Right ventricle myocardium superior (tissue), 1 donor: ENCODE results near the gene TEAD2. TPM values are rescaled to one million over a fixed set of nuclear protein-coding genes. Genes with fewer than 3 reads are reported as not detected.
"Not testable (repeated sequence)": the region's sequence is repeated elsewhere in the genome, so short reads cannot be mapped to it uniquely, and the experiment has no call there.

Experiments used
- ATAC-seq: fragments of 200-7000 bp; cut with Tn5 transposase; one replicate; pipeline ENCODE4 v1.9.1; 2020; ENCODE audit warnings: mild to moderate bottlenecking; ENCODE audit not compliant: poor library complexity
- DNase-seq: peaks from one replicate; pipeline ENCODE4 v3.0.0-alpha.2; 2020
- intact Hi-C: fragments of 100-400 bp; cut with DNase I; formaldehyde crosslinking; loops from one replicate; pipeline ENCODE4 v1.11.2; 2022
- microRNA-seq: library from miRNA; unstranded; fragments of <30 nt; microRNA quantifications from one replicate; pipeline ENCODE4 v1.2.0, GENCODE V29; 2020
- total RNA-seq: library from RNA; stranded (reverse); fragmentation: NEBNext Ultra II Directional; extraction: Animal tissue kit (Norgen Biotek cat#: 25700); gene quantifications from one replicate; pipeline ENCODE4 v1.2.1, GENCODE V29; 2021
- donor health status: DM: no; HTN: yes; CAD: no; lungs with severe emphysema.

TEAD2 gene
- total RNA-seq, 1 donor from 2014 or later = 57.9 TPM

DNA sequence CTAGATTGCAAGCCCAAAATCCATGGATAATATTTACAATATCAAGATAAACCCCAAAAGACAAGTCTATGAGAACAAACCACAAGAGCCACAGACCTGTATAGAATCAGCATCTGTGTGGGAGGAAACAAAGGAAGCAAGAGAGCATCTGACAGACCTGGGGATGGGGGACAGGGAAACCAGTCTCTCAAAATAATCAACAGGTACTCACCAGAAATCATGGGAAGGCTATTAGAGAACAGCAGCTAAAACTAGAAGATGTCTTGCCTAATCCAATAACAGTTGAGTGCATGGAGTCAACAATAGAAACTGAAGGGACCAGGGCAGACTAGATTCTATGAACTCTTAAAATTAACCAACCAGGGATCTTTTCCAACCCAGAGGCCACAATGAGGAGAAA is 45.9 kb downstream of the TEAD2 start:
- DNase-seq (no peak), ATAC-seq (no peak)
- intact Hi-C loops = no loop called here

DNA sequence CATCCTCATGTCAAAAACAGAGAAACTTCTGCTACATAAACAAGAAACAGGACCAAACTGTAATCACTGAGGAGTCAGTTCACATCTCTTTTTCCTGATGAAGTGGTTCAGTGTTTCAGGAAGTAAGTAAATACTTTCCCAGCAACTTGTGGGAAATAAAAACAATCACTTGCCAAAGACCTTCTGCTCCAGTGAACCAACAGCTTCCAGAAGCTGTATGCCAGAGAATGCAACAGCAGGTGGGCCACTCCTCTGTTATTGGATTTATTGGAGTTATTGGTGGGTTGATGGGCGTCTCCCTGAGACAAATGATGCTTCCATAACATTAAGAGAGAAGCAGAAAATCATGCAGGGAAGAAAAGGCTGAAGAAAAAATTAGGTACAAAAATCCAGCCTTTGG is 47.1 kb downstream of the TEAD2 start:
- intact Hi-C loops = no loop called here
- DNase-seq = no peak

DNA sequence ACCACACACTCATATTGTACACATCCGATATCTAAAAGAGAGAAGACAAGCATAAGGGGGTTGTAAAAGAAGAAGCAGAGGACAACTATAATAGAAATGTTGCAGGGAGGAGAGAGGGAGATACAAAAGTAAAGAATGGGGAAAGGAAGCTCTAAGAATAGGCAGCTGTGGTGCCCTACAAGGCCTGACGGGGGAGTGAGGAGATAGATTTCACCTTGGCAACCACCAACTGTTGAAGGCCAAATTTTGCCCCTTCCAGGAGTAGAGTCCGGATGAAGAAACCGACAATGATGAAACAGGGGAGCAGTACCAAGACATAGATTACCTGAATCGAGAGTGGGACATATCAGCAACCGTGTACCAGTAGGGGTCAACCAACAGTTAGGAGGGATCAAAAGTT is 53.1 kb downstream of the TEAD2 start:
- DNase-seq (no peak), ATAC-seq (no peak)
- intact Hi-C loops = no loop called here

More for the DNA sequence above, 47.1 kb downstream of the TEAD2 start:
- no peak for ATAC-seq

DNA sequence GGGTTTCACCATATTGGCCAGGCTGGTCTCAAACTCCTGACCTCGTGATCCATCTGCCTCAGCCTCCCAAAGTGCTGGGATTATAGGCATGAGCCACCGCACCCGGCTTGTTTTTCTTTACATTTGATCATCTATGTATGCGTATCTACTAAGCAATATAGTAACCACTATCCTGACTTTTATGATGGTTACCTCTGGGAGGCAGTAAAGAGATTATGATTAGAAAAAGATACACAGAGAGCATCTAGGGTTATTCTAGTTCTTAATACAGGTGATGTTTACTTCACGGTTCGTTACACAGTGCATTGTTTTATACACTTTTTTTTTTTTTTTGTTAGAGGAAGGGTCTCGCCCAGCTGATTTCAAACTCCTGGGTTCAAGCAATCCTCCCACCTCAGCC is 55.5 kb downstream of the TEAD2 start:
- intact Hi-C loops, ATAC-seq, DNase-seq: not testable (repeated sequence)

DNA sequence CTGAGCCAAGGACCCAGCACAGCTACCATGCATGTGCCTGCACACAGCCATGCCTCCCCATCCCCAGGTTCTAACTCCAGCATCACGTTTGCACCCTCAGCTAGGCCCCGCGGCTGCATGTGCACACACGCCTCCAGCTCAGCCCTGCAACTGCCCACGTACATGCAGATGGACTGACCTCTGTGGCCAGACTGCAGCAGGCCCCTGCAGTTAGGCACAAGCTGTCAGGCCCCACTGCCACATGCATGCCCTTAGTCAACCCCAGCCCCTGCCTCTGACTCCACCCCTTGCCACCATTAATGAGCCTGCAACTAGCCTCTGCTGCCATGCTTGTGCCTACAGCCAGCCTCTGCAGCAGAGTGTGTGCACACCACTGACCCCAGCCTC is 60.4 kb downstream of the TEAD2 start:
- intact Hi-C loops = no loop called here
- DNase-seq (no peak), ATAC-seq (no peak)

DNA sequence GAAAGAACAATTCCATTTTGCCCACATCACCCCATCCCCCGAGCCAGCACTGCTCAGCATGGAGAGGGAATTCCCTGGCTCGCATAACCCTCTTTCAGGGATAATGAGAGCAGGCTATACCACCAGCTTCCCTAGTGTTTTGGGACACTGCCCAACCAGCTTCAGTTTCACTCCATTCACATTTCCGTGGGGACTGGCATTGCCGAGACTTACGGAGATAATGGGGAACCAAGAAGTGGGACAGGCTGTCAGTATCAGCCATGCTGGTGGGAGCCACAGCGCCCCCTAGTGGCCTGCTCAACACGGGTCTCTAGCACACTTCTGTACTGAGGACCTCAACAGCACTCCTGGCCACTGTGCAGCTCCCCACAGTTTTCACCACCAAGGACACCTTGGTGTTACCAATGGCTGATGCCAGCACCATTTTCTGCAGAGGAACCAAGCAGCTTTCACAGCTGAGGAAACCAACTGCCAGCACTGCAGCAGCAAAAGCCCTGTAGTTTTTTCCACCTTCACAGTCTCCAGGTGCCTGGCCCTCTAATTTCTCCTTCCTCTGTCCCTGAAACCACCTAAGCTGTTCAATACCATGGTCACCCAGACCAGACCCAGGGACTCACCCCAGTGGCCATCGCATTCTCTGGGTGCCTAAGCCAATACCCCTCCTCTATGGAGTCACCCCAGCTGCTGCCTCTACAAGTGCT is 60.9 kb downstream of the TEAD2 start:
- DNase-seq (peak; percentile 89), ATAC-seq (peak; percentile 89)
- intact Hi-C loops = no loop called here

DNA sequence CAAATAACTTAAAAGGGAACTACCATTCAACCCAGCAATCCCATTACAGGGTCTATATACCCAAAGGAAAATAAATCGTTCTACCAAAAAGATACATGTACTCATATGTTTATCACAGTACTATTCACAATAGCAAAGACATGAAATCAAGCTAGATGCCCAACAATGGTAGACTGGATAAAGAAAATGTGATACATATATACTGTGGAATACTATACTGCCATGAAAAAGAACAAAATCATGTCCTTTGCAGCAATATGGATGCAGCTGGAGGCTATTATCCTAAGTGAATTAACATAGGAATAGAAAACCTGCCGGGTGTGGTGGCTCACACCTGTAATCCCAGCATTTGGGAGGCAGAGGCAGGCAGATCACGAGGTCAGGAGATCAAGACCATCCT is 63.6 kb downstream of the TEAD2 start:
- ATAC-seq, intact Hi-C loops, DNase-seq: not testable (repeated sequence)

DNA sequence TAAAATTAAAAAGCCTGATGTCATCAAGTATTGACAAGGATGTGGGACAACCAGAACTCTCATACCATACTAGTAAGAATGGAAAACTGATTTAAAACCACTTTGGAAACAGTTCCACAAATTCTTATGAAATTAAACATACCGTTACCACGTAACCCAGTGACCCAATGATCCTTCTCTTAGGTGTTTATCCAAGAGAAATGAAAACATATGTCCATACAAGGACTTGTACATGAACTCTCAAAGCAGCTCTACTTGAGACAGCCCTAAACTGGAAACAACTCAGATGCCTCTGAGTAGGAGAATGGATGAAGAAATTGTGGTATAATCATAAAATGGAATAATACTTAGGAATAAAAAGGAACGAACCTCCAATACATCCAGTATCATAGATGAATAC is 64.8 kb downstream of the TEAD2 start:
- intact Hi-C loops = no loop called here
- ATAC-seq = no peak
- DNase-seq = no peak

DNA sequence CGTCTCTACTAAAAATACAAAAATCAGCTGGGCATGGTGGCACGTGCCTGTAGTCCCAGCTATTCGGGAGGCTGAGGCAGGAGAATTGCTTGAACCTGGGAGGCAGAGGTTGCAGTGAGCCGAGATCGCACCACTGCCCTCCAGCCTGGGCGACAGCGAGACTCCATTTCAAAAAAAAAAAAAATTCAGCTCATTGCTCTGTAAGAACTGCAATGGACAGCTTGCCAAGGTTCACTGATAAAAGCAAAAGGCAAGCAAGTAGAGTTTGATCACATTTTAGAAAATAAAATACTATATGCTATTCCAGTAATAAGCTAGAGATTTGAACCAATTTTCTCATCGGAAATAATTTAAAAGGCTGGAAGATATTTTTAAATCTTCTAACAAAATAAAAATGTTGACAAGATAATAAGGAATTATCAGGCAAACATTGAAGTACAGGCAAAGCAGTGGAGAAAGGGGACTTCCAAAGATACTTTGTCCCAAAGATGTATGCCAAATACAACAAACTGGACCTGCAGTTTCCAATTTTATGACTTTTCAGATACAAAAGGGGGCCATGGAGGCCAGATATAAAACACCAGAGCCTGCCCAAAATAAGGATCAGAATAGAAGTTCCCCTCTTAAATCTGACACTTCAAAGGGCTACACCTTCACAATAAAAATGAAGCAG is 66.9 kb downstream of the TEAD2 start:
- no peak for ATAC-seq
- intact Hi-C loops = no loop called here
- DNase-seq = no peak

DNA sequence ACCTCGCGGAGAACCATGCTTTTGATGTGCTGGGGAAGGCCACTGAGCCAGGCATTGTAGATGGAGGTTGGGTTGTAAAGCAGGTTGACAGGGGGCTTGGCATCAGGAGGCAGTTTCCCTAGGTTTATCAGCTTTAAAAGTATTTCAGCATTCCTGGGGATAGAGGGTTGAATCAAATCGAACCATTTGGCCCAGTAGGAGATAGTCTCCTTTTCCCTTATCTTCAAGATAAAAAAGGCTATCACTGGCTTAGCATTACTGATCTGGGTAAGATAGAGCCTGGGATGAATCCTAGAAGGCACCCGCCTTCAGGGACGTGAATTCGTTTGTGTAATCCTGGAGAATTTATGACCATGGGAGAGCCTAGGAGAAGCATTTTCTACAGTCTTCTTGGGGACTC is 67.8 kb downstream of the TEAD2 start:
- ATAC-seq (no peak), DNase-seq (no peak)
- intact Hi-C loops = no loop called here

Small RNAs within 50 kb of the gene (microRNA-seq; reads per million reads assigned to microRNA genes)
- gene MIR4324 = not detected

Other genes with a start within 250 kb of the TEAD2 start
- gene LIN7B, start 248.0 kb downstream of the TEAD2 start, total RNA-seq = 21.3 TPM
- gene C19orf73, start 243.3 kb downstream of the TEAD2 start, total RNA-seq = 1.3 TPM
- 5.0 TPM for gene PPFIA3, start 242.9 kb downstream of the TEAD2 start, total RNA-seq
- gene HRC, start 207.0 kb downstream of the TEAD2 start, total RNA-seq = 878 TPM
- 24.8 TPM for gene TRPM4, start 204.6 kb downstream of the TEAD2 start, total RNA-seq
- gene SLC6A16, start 37.2 kb downstream of the TEAD2 start, total RNA-seq = 1.5 TPM
- gene CD37, start 27.0 kb downstream of the TEAD2 start, total RNA-seq = 4.0 TPM
- not detected for gene DKKL1, start 1.5 kb upstream of the TEAD2 start, total RNA-seq
- not detected for gene KASH5, start 25.8 kb upstream of the TEAD2 start, total RNA-seq
- gene PTH2, start 61.0 kb upstream of the TEAD2 start, total RNA-seq = not detected
- gene GFY, start 63.0 kb upstream of the TEAD2 start, total RNA-seq = not detected
- 1.8 TPM for gene SLC17A7, start 79.1 kb upstream of the TEAD2 start, total RNA-seq
- 28.1 TPM for gene PIH1D1, start 89.4 kb upstream of the TEAD2 start, total RNA-seq
- 10.8 TPM for gene ALDH16A1, start 90.8 kb upstream of the TEAD2 start, total RNA-seq
- gene FLT3LG, start 111.8 kb upstream of the TEAD2 start, total RNA-seq = 3.6 TPM
- gene RPL13A, start 125.2 kb upstream of the TEAD2 start, total RNA-seq = 1,304 TPM
- 935 TPM for gene RPS11, start 134.0 kb upstream of the TEAD2 start, total RNA-seq
- 98.8 TPM for gene FCGRT, start 150.2 kb upstream of the TEAD2 start, total RNA-seq
- gene RCN3, start 165.6 kb upstream of the TEAD2 start, total RNA-seq = 7.3 TPM
- gene NOSIP, start 218.1 kb upstream of the TEAD2 start, total RNA-seq = 45.5 TPM
- 0.70 TPM for gene PRRG2, start 218.9 kb upstream of the TEAD2 start, total RNA-seq
- 12.6 TPM for gene PRR12, start 228.8 kb upstream of the TEAD2 start, total RNA-seq